IPS-NIHi7 (cell line): Measurements from ENCODE around the gene TMSB15B.
"Not testable (repeated sequence)": the region's sequence is repeated elsewhere in the genome, so short reads cannot be mapped to it uniquely, and the experiment has no call there.

ENCODE experiments used
- DNase-seq: peaks from one replicate; pipeline ENCODE4 v3.0.0; 2012; ENCODE audit warnings: mixed read lengths; ENCODE audit errors: extremely low spot score

TMSB15B gene

GRCh38 chrX:103962411-103963278 lies at the start of gene TMSB15B:
Gene TMSB15B, plus strand, starts transcription at chrX:103962627.
- DNase-seq, result not testable (repeated sequence)

GRCh38 chrX:103913356-103914020 lies 48.9 kb upstream of the TMSB15B start:
- peak; percentile 22 for DNase-seq

- peak; percentile 89 for DNase-seq
Measured at GRCh38 chrX:103918050-103918449, 44.4 kb upstream of the TMSB15B start.

GRCh38 chrX:103918571-103919269 lies 43.7 kb upstream of the TMSB15B start:
- DNase-seq, result peak; percentile 83

GRCh38 chrX:103919270-103919637 lies 43.2 kb upstream of the TMSB15B start:
- peak; percentile 73 for DNase-seq

GRCh38 chrX:103920515-103920914 lies 41.9 kb upstream of the TMSB15B start:
- DNase-seq, result not testable (repeated sequence)

GRCh38 chrX:103927030-103927429 lies 35.4 kb upstream of the TMSB15B start:
- no peak for DNase-seq

- no peak for DNase-seq
Measured at GRCh38 chrX:103927633-103928032, 34.8 kb upstream of the TMSB15B start.

- DNase-seq, result no peak
Measured at GRCh38 chrX:103932133-103932532, 30.3 kb upstream of the TMSB15B start.

GRCh38 chrX:103940257-103940656 lies 22.2 kb upstream of the TMSB15B start:
- DNase-seq, result not testable (repeated sequence)

GRCh38 chrX:103941201-103941975 lies 21.0 kb upstream of the TMSB15B start:
- peak; percentile 44 for DNase-seq

GRCh38 chrX:103949506-103949905 lies 12.9 kb upstream of the TMSB15B start:
- no peak for DNase-seq

GRCh38 chrX:103953353-103953752 lies 9.1 kb upstream of the TMSB15B start:
- no peak for DNase-seq

- no peak for DNase-seq
Measured at GRCh38 chrX:103954259-103954658, 8.2 kb upstream of the TMSB15B start.

GRCh38 chrX:103960599-103960998 lies 1.8 kb upstream of the TMSB15B start:
- not testable (repeated sequence) for DNase-seq

GRCh38 chrX:103983508-103983907 lies 21.1 kb downstream of the TMSB15B start:
- DNase-seq, result not testable (repeated sequence)

- DNase-seq, result no peak
Measured at GRCh38 chrX:103999234-103999633, 36.8 kb downstream of the TMSB15B start.

- no peak for DNase-seq
Measured at GRCh38 chrX:104008831-104009230, 46.4 kb downstream of the TMSB15B start.

GRCh38 chrX:104013158-104013557 lies 50.7 kb downstream of the TMSB15B start:
- DNase-seq, result no peak

GRCh38 chrX:104013606-104014005 lies 51.2 kb downstream of the TMSB15B start, which contains the start of gene H2BW1:
Gene H2BW1, minus strand, starts transcription at chrX:104013708. Its CDS starts 132 bp downstream, at chrX:104013576.
- no peak for DNase-seq

- DNase-seq, result not testable (repeated sequence)
Measured at GRCh38 chrX:104015576-104015975, 53.1 kb downstream of the TMSB15B start.
